ENCODE data around the gene KCNJ16.

Gene KCNJ16

GRCh38 chr17:70124723-70125122 is 49.7 kb downstream of the KCNJ16 start:
- DNase-seq (ENCODE audit: extremely low read depth, low read depth), result no peak

GRCh38 chr17:70127221-70127873 is 52.3 kb downstream of the KCNJ16 start:
- no peak for DNase-seq (ENCODE audit: extremely low read depth, low read depth)
- TF ChIP-seq CTCF (IDR thresholded peaks at IDR 0.05; ENCODE audit: low read depth, low read length), result no peak

More at GRCh38 chr17:70124723-70125122, 49.7 kb downstream of the KCNJ16 start:
- TF ChIP-seq CTCF (IDR thresholded peaks at IDR 0.05; ENCODE audit: low read depth, low read length), result no peak

- no peak for TF ChIP-seq CTCF (IDR thresholded peaks at IDR 0.05; ENCODE audit: low read depth, low read length)
- no peak for DNase-seq (ENCODE audit: extremely low read depth, low read depth)
Observed at GRCh38 chr17:70128727-70129238, 53.8 kb downstream of the KCNJ16 start.

- no peak for TF ChIP-seq CTCF (IDR thresholded peaks at IDR 0.05; ENCODE audit: low read depth, low read length)
Observed at GRCh38 chr17:70130289-70130688, 55.3 kb downstream of the KCNJ16 start.

GRCh38 chr17:70132505-70132904 is 57.5 kb downstream of the KCNJ16 start:
- no peak for TF ChIP-seq CTCF (IDR thresholded peaks at IDR 0.05; ENCODE audit: low read depth, low read length)
- no peak for DNase-seq (ENCODE audit: extremely low read depth, low read depth)

More at GRCh38 chr17:70130289-70130688, 55.3 kb downstream of the KCNJ16 start:
- DNase-seq (ENCODE audit: extremely low read depth, low read depth), result no peak

GRCh38 chr17:70134042-70134441 is 59.0 kb downstream of the KCNJ16 start:
- no peak for TF ChIP-seq CTCF (IDR thresholded peaks at IDR 0.05; ENCODE audit: low read depth, low read length)
- no peak for DNase-seq (ENCODE audit: extremely low read depth, low read depth)

- TF ChIP-seq CTCF (IDR thresholded peaks at IDR 0.05; ENCODE audit: low read depth, low read length), result no peak
- DNase-seq (ENCODE audit: extremely low read depth, low read depth), result no peak
Observed at GRCh38 chr17:70134777-70135176, 59.8 kb downstream of the KCNJ16 start.

Measured in AG09319 (cell line).